Hematopoietic multipotent progenitor cell treated with erythropoietin and hydrocortisone succinate and interleukin-3 and kit ligand, for 17 days (in vitro differentiated cells): ENCODE measurements around the gene NDUFA8.

Experiments
- DNase-seq: peaks from one replicate; pipeline ENCODE4 v3.0.0-alpha.2; 2015; ENCODE audit warnings: low spot score

NDUFA8 gene

GRCh38 chr9:122099271-122099869 lies 60.2 kb downstream of the NDUFA8 start:
- DNase-seq, result peak; percentile 89

GRCh38 chr9:122097679-122098315 lies 61.8 kb downstream of the NDUFA8 start:
- no peak for DNase-seq

- no peak for DNase-seq
Measured at GRCh38 chr9:122096620-122097415, 62.8 kb downstream of the NDUFA8 start.

GRCh38 chr9:122095010-122095767 lies 64.4 kb downstream of the NDUFA8 start:
- peak; percentile 67 for DNase-seq
